Neural cell (in vitro differentiated cells): ENCODE data around the gene ARHGEF16. TPM values are rescaled to one million over a fixed set of nuclear protein-coding genes. Genes with fewer than 3 reads are reported as not detected.

Experiments used
- H2AFZ ChIP-seq: fragments of 200-600, 300-800 bp; sonication (generic), shearing (Covaris generic); 2 replicates; pipeline ENCODE4 v1.6.0; 2014; ENCODE audit warnings: low read depth, mild to moderate bottlenecking, antibody characterized with exemption, low read length, moderate library complexity
- H3F3A ChIP-seq: fragments of 200-600 bp; shearing (Covaris generic); 2 replicates; pipeline ENCODE4 v1.6.1; 2016; ENCODE audit warnings: mild to moderate bottlenecking, moderate library complexity, mixed read lengths, antibody characterized with exemption, low read length; ENCODE audit not compliant: insufficient read depth, poor library complexity, severe bottlenecking
- H3K27ac ChIP-seq: fragments of 200-600, 300-800 bp; sonication (generic), shearing (Covaris generic); 2 replicates; pipeline ENCODE4 v1.5.1; 2014; ENCODE audit warnings: mild to moderate bottlenecking, low read length, moderate library complexity
- H3K27me3 ChIP-seq: fragments of 300-800, 200-600 bp; sonication (generic), shearing (Covaris generic); 2 replicates; pipeline ENCODE4 v1.6.0; 2014; ENCODE audit warnings: mild to moderate bottlenecking, low read depth, low read length, moderate library complexity; ENCODE audit not compliant: insufficient read depth
- H3K36me3 ChIP-seq: fragments of 300-800, 200-600 bp; sonication (generic), shearing (Covaris generic); 2 replicates; pipeline ENCODE4 v1.5.1; 2014; ENCODE audit warnings: mild to moderate bottlenecking, antibody characterized with exemption, low read length, moderate library complexity; ENCODE audit not compliant: insufficient read depth
- H3K4me2 ChIP-seq: fragments of 300-800, 200-600 bp; sonication (generic), shearing (Covaris generic); 2 replicates; pipeline ENCODE4 v1.6.0; 2014; ENCODE audit warnings: mild to moderate bottlenecking, low read length
- H3K4me3 ChIP-seq: fragments of 300-800, 200-600 bp; sonication (generic), shearing (Covaris generic); 2 replicates; pipeline ENCODE4 v1.5.1; 2014; ENCODE audit warnings: mild to moderate bottlenecking, low read length, moderate library complexity
- H3K79me2 ChIP-seq: fragments of 200-600 bp; shearing (Covaris generic); replicated peaks from 2 replicates; pipeline ENCODE4 v1.6.0; 2014; ENCODE audit warnings: mild to moderate bottlenecking, low read length, moderate library complexity; ENCODE audit not compliant: insufficient read depth
- H3K9ac ChIP-seq: fragments of 300-800, 200-600 bp; sonication (generic), shearing (Covaris generic); 2 replicates; pipeline ENCODE4 v1.6.1; 2016; ENCODE audit warnings: mild to moderate bottlenecking, low read length, mixed read lengths
- H3K9me2 ChIP-seq: fragments of 200-600 bp; shearing (Covaris generic); 2 replicates; pipeline ENCODE4 v1.6.1; 2016; ENCODE audit warnings: mild to moderate bottlenecking, low read length, mixed read lengths; ENCODE audit not compliant: insufficient read depth
- H3K9me3 ChIP-seq: fragments of 200-600, 300-800 bp; sonication (generic), shearing (Covaris generic); 2 replicates; pipeline ENCODE4 v1.6.1; 2016; ENCODE audit warnings: mild to moderate bottlenecking, mixed run types, low read length, moderate library complexity, mixed read lengths
- H4K20me1 ChIP-seq: fragments of 200-600 bp; shearing (Covaris generic); 2 replicates; pipeline ENCODE4 v1.6.1; 2016; ENCODE audit warnings: mild to moderate bottlenecking, mixed run types; ENCODE audit not compliant: insufficient read depth
- EP300 ChIP-seq: fragments of 450-650 bp; conservative IDR thresholded peaks from 2 replicates; pipeline ENCODE4 v1.6.1; 2014; ENCODE audit warnings: antibody characterized with exemption, mild to moderate bottlenecking, moderate library complexity; ENCODE audit not compliant: poor library complexity, severe bottlenecking
- EZH2 ChIP-seq: fragments of 200-600, 300-800 bp; shearing (Covaris generic), sonication (generic); IDR thresholded peaks from 2 replicates; pipeline ENCODE4 v1.6.1; 2014; ENCODE audit warnings: antibody characterized with exemption, low read length, borderline replicate concordance, mild to moderate bottlenecking; ENCODE audit not compliant: insufficient read depth, poor library complexity, severe bottlenecking
- MXI1 ChIP-seq: fragments of 450-650 bp; conservative IDR thresholded peaks from 2 replicates; pipeline ENCODE4 v1.6.1; 2014; ENCODE audit warnings: antibody characterized with exemption, mild to moderate bottlenecking; ENCODE audit not compliant: poor library complexity, severe bottlenecking
- POLR2AphosphoS5 ChIP-seq: IDR thresholded peaks from 2 replicates; pipeline ENCODE4 v1.6.1; 2012
- RAD21 ChIP-seq: fragments of 450-650 bp; conservative IDR thresholded peaks from 2 replicates; pipeline ENCODE4 v1.6.1; 2014; ENCODE audit warnings: antibody characterized with exemption, mild to moderate bottlenecking, moderate library complexity
- REST ChIP-seq: IDR thresholded peaks from 2 replicates; pipeline ENCODE4 v1.6.1; 2012; ENCODE audit warnings: borderline replicate concordance
- SMC3 ChIP-seq: fragments of 450-650 bp; conservative IDR thresholded peaks from 2 replicates; pipeline ENCODE4 v1.6.1; 2014; ENCODE audit warnings: antibody characterized with exemption, mild to moderate bottlenecking, moderate library complexity; ENCODE audit not compliant: poor library complexity
- TAF1 ChIP-seq: IDR thresholded peaks from 2 replicates; pipeline ENCODE4 v1.6.1; 2012; ENCODE audit warnings: low read depth
- polyA plus RNA-seq: library from polyadenylated mRNA; depleted of rRNA; stranded (reverse); fragments of >200 nt; gene quantifications from 2 replicates; pipeline ENCODE4 v1.2.3, GENCODE V29; 2014
- TF ChIP-seq, protein P1 (sequence below): fragments of 450-650 bp; IDR thresholded peaks from 2 replicates; pipeline ENCODE4 v1.5.1; 2014; ENCODE audit warnings: antibody characterized with exemption, mild to moderate bottlenecking, moderate library complexity; ENCODE audit not compliant: poor library complexity, severe bottlenecking

Gene ARHGEF16
- polyA plus RNA-seq, 1 donor from 2014 or later = 0.64 TPM

- Histone ChIP-seq H3K36me3 (no peaks in the 10 kb centered on the region), H3K9me3 (no peaks in the 10 kb centered on the region), H2AFZ (no peak overlapping the region), H3K79me2 (no peaks in the 10 kb centered on the region), H4K20me1 (no peaks in the 10 kb centered on the region), H3K27ac (no peak overlapping the region), H3F3A (no peaks in the 10 kb centered on the region), H3K4me2 (no peak overlapping the region), H3K9ac (no peak overlapping the region), H3K4me3 (no peak overlapping the region), H3K27me3 (no peaks in the 10 kb centered on the region), H3K9me2 (no peaks in the 10 kb centered on the region)
- TF ChIP-seq SMC3 (no peak), EP300 (no peak), TAF1 (no peak), RAD21 (no peak), POLR2AphosphoS5 (no peak), REST (no peak), EZH2 (no peak), MXI1 (no peak)
- TF ChIP-seq, protein P1, sequence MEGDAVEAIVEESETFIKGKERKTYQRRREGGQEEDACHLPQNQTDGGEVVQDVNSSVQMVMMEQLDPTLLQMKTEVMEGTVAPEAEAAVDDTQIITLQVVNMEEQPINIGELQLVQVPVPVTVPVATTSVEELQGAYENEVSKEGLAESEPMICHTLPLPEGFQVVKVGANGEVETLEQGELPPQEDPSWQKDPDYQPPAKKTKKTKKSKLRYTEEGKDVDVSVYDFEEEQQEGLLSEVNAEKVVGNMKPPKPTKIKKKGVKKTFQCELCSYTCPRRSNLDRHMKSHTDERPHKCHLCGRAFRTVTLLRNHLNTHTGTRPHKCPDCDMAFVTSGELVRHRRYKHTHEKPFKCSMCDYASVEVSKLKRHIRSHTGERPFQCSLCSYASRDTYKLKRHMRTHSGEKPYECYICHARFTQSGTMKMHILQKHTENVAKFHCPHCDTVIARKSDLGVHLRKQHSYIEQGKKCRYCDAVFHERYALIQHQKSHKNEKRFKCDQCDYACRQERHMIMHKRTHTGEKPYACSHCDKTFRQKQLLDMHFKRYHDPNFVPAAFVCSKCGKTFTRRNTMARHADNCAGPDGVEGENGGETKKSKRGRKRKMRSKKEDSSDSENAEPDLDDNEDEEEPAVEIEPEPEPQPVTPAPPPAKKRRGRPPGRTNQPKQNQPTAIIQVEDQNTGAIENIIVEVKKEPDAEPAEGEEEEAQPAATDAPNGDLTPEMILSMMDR = no peak
Measured at GRCh38 chr1:3442901-3443300, 11.6 kb upstream of the ARHGEF16 start.

- H3K79me2 ChIP-seq = no peaks in the 10 kb centered on the region
- H3K9ac ChIP-seq = no peak overlapping the region
- no peaks in the 10 kb centered on the region for H3K36me3 ChIP-seq
- H3F3A ChIP-seq = no peaks in the 10 kb centered on the region
- H3K27me3 ChIP-seq = no peaks in the 10 kb centered on the region
- no peak overlapping the region for H3K4me2 ChIP-seq
- no peaks in the 10 kb centered on the region for H3K9me3 ChIP-seq
- no peaks in the 10 kb centered on the region for H4K20me1 ChIP-seq
- H3K27ac ChIP-seq = no peak overlapping the region
- no peak overlapping the region for H3K4me3 ChIP-seq
- TF ChIP-seq EP300 (no peak), EZH2 (no peak), MXI1 (no peak), POLR2AphosphoS5 (no peak), REST (no peak), RAD21 (no peak), SMC3 (no peak), TAF1 (no peak)
- TF ChIP-seq, protein P1 = no peak
- H2AFZ ChIP-seq = no peak overlapping the region
- H3K9me2 ChIP-seq = no peaks in the 10 kb centered on the region
Measured at GRCh38 chr1:3443807-3444206, 10.7 kb upstream of the ARHGEF16 start.
